ENCODE measurements around the gene OPTN.
"Not testable (repeated sequence)": the region's sequence is repeated elsewhere in the genome, so short reads cannot be mapped to it uniquely, and the experiment has no call there.

Gene OPTN

DNA sequence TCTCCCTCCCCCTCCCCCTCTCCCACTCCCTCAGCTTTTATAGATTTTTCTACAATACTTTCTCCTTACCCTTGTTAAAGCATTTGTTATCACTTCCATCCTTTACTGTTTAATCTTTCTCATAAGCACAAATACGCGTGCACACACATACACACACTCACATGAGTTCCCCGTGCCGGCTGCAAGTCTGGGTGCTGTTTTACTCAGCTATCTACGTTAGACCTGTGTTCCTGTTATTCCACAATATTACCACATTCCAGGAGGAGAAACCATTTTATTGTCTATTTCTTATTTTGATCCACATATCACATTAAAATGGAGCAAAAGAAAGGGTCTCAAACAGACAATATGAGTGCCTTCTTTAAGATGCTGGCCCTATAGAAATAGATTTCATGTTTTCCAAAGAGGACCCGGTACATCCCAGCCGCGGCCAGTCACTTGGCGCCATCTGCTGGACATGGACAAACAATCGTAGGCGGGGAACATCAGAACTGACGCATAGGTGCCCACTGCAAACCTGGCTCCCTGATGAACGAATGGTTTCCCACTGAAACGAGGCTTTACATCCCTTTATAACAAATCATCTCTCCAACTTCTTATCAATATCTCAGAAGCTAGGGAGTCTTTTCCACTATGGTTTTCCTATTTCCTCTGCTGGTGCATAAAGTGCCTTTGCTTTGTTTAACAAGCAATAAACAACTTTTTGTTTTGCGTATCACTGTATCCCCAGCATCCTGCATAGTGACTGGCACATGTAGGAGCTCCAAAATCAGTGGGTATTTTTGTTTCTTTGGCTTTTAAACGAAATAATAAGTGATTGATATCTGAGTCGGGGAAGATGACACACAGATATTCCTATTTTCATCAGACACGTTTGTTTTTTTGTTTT lies 25.2 kb upstream of the OPTN start:
- Histone ChIP-seq H3K9me3 (ENCODE audit: low read length) (peaks cover 4% of the 10 kb centered on the region), H3K4me1 (ENCODE audit: insufficient read depth, low read length) (no peaks in the 10 kb centered on the region), H3K36me3 (ENCODE audit: insufficient read depth, low read length) (no peaks in the 10 kb centered on the region), H3K27me3 (ENCODE audit: insufficient read depth, low read length) (no peaks in the 10 kb centered on the region), H3K4me3 (ENCODE audit: low read length) (no peak overlapping the region), H2AFZ (ENCODE audit: low read depth, low read length) (no peak overlapping the region)

DNA sequence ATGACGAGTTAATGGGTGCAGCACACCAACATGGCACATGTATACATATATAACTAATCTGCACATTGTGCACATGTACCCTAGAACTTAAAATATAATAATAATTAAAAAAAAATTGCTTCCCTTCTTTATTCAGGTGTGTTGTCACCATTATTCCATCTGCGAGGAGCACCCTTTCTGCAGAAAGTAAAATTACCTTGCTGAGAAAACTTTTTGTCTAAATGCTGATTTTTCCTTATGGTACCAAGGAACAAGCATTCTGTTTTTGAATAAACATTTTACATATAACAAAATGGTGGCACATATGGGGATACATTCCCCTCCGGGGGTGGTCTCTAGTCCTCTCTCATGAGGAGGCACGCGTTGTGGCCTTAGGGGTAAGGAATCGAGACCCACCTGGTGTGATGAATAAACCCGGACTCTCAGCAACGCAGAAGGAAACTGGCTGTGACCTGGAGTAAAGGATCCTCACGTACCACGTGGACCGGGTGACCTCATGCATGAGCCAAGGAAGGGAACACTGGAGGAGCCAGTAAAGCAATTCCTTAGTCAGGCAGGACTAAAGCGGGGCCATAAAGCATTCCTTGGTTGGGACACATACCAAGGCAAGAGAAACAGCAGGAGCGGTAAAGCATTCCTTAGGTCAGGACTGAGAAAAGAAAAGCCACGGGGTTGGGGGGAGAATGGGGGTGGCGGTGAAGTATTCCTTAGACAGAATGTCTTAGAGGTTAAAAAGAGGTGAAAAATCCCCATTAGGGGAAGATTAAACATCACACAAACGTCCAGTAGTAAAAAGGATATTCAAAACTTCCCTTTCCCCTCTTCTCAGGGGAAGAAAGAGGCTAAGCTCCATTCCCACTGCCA lies 20.8 kb upstream of the OPTN start:
- Histone ChIP-seq H3K27me3 (ENCODE audit: insufficient read depth, low read length) (no peaks in the 10 kb centered on the region), H3K4me3 (ENCODE audit: low read length) (no peak overlapping the region), H3K4me1 (ENCODE audit: insufficient read depth, low read length) (no peaks in the 10 kb centered on the region)

DNA sequence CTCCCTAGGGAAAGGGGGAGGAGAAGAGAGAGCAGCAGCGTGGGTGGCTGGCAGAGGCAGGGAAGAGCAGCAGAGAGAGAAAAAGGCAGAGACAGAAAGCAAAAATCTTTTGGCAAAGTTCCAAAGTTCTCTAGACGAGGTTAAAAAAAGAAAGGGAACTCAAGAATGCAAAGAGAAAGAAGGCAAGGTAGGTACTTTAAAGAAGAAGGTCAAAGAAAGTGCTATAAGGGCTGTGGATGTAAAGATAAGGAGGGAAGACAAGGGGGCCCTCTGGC lies 20.2 kb upstream of the OPTN start:
- H3K4me3 ChIP-seq (ENCODE audit: low read length) = no peak overlapping the region
- no peaks in the 10 kb centered on the region for H3K36me3 ChIP-seq (ENCODE audit: insufficient read depth, low read length)
- no peak overlapping the region for H2AFZ ChIP-seq (ENCODE audit: low read depth, low read length)
- peaks cover 4% of the 10 kb centered on the region for H3K9me3 ChIP-seq (ENCODE audit: low read length)
- no peaks in the 10 kb centered on the region for H3K27me3 ChIP-seq (ENCODE audit: insufficient read depth, low read length)
- H3K4me1 ChIP-seq (ENCODE audit: insufficient read depth, low read length) = peaks cover under 1% of the 10 kb centered on the region

More for the DNA sequence above, 20.8 kb upstream of the OPTN start:
- H3K9me3 ChIP-seq (ENCODE audit: low read length) = peaks cover 4% of the 10 kb centered on the region
- no peaks in the 10 kb centered on the region for H3K36me3 ChIP-seq (ENCODE audit: insufficient read depth, low read length)
- H2AFZ ChIP-seq (ENCODE audit: low read depth, low read length) = no peak overlapping the region

- Histone ChIP-seq H2AFZ (ENCODE audit: low read depth, low read length) (no peak overlapping the region), H3K4me3 (ENCODE audit: low read length) (no peak overlapping the region), H3K4me1 (ENCODE audit: insufficient read depth, low read length) (peaks cover 8% of the 10 kb centered on the region), H3K36me3 (ENCODE audit: insufficient read depth, low read length) (no peaks in the 10 kb centered on the region), H3K9me3 (ENCODE audit: low read length) (peaks cover 4% of the 10 kb centered on the region), H3K27me3 (ENCODE audit: insufficient read depth, low read length) (no peaks in the 10 kb centered on the region)
These were observed 19.3 kb upstream of the OPTN start for GRCh38 chr10:13080643-13081042.

GRCh38 chr10:13083700-13084099 lies 16.3 kb upstream of the OPTN start:
- not testable (repeated sequence) for H2AFZ ChIP-seq (ENCODE audit: low read depth, low read length); H3K36me3 ChIP-seq (ENCODE audit: insufficient read depth, low read length); H3K4me3 ChIP-seq (ENCODE audit: low read length); H3K27me3 ChIP-seq (ENCODE audit: insufficient read depth, low read length); H3K9me3 ChIP-seq (ENCODE audit: low read length); H3K4me1 ChIP-seq (ENCODE audit: insufficient read depth, low read length)

GRCh38 chr10:13086056-13086455 lies 13.9 kb upstream of the OPTN start:
- Histone ChIP-seq H3K9me3 (ENCODE audit: low read length) (no peaks in the 10 kb centered on the region), H3K27me3 (ENCODE audit: insufficient read depth, low read length) (no peaks in the 10 kb centered on the region), H2AFZ (ENCODE audit: low read depth, low read length) (no peak overlapping the region), H3K36me3 (ENCODE audit: insufficient read depth, low read length) (no peaks in the 10 kb centered on the region), H3K4me1 (ENCODE audit: insufficient read depth, low read length) (peaks cover 8% of the 10 kb centered on the region), H3K4me3 (ENCODE audit: low read length) (no peak overlapping the region)

DNA sequence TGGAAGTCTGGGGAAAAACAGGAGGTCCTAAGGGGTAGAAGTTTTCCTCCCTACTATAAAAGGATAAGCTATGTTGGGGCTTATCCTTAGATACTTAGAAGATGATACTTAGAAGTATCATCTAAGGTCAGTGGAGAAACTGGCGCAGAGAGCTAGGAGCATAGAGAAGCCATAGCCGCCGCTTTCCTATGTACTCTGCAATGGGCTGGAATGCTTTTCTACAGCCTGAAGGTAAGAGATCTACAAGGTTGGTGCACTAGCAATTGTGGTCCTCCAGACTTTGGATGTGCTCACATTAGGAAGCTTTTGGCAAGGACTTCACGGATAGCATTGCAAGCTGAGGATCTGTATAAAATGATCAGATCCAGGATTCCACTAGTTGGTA lies 12.4 kb upstream of the OPTN start:
- H3K9me3 ChIP-seq (ENCODE audit: low read length) = no peaks in the 10 kb centered on the region
- H3K4me3 ChIP-seq (ENCODE audit: low read length) = no peak overlapping the region
- H2AFZ ChIP-seq (ENCODE audit: low read depth, low read length) = no peak overlapping the region
- H3K36me3 ChIP-seq (ENCODE audit: insufficient read depth, low read length) = no peaks in the 10 kb centered on the region
- peaks cover 11% of the 10 kb centered on the region for H3K4me1 ChIP-seq (ENCODE audit: insufficient read depth, low read length)
- H3K27me3 ChIP-seq (ENCODE audit: insufficient read depth, low read length) = no peaks in the 10 kb centered on the region

DNA sequence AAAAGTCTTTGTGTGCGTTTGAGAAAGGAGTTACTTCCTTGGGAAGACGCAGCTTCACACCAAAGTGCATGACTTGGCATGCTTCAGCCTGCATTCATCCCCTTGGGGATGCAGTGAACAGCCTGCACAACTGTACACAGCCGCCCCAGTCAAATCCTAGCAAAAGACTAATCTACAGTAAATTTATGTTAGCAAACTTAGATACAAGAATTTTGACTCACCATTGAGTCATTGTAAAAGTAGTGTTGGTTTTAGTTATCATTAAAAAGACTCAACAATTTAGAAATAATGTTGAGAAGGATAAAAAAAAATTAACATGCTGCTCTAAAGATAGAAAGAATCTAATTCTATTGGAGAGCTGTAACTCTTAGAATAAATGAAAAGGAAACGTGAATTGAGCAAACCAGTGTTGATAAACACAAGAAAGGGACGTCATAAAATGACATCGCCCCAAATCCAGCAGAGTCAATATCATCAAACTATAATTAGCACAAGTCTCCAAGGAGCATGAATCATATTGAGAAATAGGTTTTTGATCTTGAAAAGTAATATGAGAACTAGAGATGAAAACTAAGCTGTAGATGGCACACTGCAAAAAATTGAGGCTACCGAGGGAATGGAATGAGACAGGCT lies 11.9 kb upstream of the OPTN start:
- Histone ChIP-seq H3K36me3 (ENCODE audit: insufficient read depth, low read length) (no peaks in the 10 kb centered on the region), H3K27me3 (ENCODE audit: insufficient read depth, low read length) (no peaks in the 10 kb centered on the region), H3K4me3 (ENCODE audit: low read length) (no peak overlapping the region), H3K9me3 (ENCODE audit: low read length) (no peaks in the 10 kb centered on the region), H2AFZ (ENCODE audit: low read depth, low read length) (no peak overlapping the region), H3K4me1 (ENCODE audit: insufficient read depth, low read length) (peaks cover 11% of the 10 kb centered on the region)

DNA sequence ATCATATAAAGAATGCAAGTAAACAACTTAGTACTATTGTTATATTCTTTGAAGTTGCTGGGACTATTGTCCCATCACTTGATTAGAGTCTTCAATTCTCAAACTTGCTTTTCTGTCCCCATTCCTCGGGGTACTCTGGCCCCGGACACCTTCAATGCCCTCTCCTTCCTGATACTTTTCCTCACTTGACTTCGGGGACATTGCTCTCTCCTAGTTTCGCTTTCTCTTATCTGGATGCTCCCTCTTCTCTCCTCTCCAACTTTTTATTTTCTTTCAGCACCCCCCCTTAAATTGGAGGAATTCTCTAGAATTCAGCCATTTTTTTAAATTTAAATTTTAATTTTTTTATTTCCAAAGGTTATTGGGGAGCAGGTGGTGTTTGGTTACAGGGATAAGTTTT lies 10.6 kb upstream of the OPTN start:
- Histone ChIP-seq H3K9me3 (ENCODE audit: low read length) (no peaks in the 10 kb centered on the region), H2AFZ (ENCODE audit: low read depth, low read length) (no peak overlapping the region), H3K4me3 (ENCODE audit: low read length) (no peak overlapping the region), H3K36me3 (ENCODE audit: insufficient read depth, low read length) (no peaks in the 10 kb centered on the region), H3K27me3 (ENCODE audit: insufficient read depth, low read length) (no peaks in the 10 kb centered on the region), H3K4me1 (ENCODE audit: insufficient read depth, low read length) (peaks cover 11% of the 10 kb centered on the region)

DNA sequence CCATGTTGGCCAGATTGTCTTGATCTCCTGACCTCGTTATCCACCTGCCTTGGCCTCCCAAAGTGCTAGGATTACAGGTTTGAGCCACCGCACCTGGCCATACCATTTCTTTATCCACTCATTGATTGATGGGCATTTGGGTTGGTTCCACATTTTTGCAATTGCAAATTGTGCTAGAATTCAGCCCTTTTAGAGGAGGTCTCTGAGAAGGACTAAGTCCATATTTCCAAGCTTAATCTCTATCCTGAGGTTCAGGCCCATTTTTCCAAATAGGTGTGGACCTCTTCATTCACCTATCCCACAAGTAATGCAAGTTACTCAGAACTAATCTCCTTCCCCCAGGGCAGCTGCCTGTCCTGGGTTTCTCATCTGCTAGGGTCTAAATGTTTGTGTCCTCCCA lies 9.7 kb upstream of the OPTN start:
- Histone ChIP-seq H2AFZ (ENCODE audit: low read depth, low read length) (no peak overlapping the region), H3K4me1 (ENCODE audit: insufficient read depth, low read length) (peaks cover 4% of the 10 kb centered on the region), H3K4me3 (ENCODE audit: low read length) (no peak overlapping the region), H3K27me3 (ENCODE audit: insufficient read depth, low read length) (no peaks in the 10 kb centered on the region), H3K36me3 (ENCODE audit: insufficient read depth, low read length) (no peaks in the 10 kb centered on the region), H3K9me3 (ENCODE audit: low read length) (no peaks in the 10 kb centered on the region)

- no peaks in the 10 kb centered on the region for H3K9me3 ChIP-seq (ENCODE audit: low read length)
These were observed 8.2 kb upstream of the OPTN start for GRCh38 chr10:13091801-13092200.

DNA sequence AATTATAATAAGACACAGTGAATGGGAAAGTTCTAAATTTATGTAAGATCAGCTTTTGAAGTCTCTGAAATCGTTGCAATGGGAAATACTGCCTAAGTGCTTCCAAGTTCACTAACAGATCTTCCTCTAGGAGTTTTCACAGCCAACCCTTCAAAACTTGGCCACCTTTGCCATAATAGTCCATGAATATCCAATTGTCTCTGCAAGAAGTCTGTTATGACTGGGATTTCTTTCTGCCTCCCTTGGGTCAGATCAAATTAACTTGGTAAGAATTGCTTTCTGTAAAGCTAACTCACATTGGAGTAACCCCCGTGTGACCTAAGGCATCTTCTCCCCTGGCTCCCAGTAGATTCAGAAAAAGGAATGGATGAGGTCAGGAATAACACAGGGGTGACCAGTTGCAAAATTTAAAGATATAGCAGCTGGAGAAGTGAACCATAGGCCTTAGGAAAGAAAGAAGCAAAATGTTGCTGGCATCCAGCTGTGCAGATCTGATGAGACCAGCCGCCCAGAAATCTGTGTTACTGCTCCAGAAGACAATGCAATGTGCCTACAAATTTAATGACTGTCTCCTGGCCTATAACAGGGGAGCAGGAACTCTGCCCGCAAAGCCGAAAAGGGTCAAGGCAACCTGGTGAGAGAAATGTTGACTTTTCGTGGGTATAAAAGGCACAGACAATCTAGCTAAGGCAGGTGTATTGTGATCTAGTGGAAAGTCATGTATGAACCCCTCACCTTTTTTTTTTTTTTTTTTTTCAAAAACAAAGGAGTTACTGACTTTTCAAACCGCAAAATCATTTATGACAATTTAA lies 7.5 kb upstream of the OPTN start:
- H3K36me3 ChIP-seq (ENCODE audit: insufficient read depth, low read length) = no peaks in the 10 kb centered on the region
- H3K4me1 ChIP-seq (ENCODE audit: insufficient read depth, low read length) = peaks cover 3% of the 10 kb centered on the region
- H2AFZ ChIP-seq (ENCODE audit: low read depth, low read length) = no peak overlapping the region
- H3K4me3 ChIP-seq (ENCODE audit: low read length) = no peak overlapping the region
- H3K9me3 ChIP-seq (ENCODE audit: low read length) = no peaks in the 10 kb centered on the region
- no peaks in the 10 kb centered on the region for H3K27me3 ChIP-seq (ENCODE audit: insufficient read depth, low read length)

More at GRCh38 chr10:13091801-13092200, 8.2 kb upstream of the OPTN start:
- no peaks in the 10 kb centered on the region for H3K36me3 ChIP-seq (ENCODE audit: insufficient read depth, low read length)
- no peak overlapping the region for H2AFZ ChIP-seq (ENCODE audit: low read depth, low read length)
- H3K4me1 ChIP-seq (ENCODE audit: insufficient read depth, low read length) = peaks cover 3% of the 10 kb centered on the region
- H3K4me3 ChIP-seq (ENCODE audit: low read length) = no peak overlapping the region
- H3K27me3 ChIP-seq (ENCODE audit: insufficient read depth, low read length) = no peaks in the 10 kb centered on the region
